HTERT RPE-1 (cell line): Measurements from ENCODE around the gene POM121L2.
"Not testable (repeated sequence)": the region's sequence is repeated elsewhere in the genome, so short reads cannot be mapped to it uniquely, and the experiment has no call there.

Experiments used
- in situ Hi-C: fragments of 300-500 bp; cut with MboI; formaldehyde crosslinking; loops from 4 replicates; pipeline ENCODE4 v1.14.3; 2020; ENCODE audit warnings: low sequenced_read_pairs

POM121L2 gene

DNA sequence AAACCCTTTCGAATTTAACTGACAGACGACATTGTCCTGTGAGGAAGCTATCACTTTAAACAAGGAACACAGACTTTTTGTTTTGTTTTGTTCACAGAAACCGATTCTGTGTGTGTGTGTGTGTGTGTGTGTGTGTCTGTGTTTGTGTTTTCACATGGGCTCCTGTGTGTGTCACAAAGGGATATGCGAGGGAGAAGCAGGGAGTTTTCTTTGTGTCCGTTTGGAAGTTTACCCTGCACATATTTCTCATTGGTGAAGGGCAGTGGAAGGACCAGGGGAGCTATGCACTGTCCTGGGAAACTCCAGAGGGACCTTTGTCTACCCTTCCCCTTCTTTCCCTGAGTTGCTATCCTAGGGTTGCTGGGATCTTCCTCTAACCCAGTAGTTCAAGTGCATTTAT is 17.7 kb downstream of the POM121L2 start:
- in situ Hi-C loops = no loop called here

DNA sequence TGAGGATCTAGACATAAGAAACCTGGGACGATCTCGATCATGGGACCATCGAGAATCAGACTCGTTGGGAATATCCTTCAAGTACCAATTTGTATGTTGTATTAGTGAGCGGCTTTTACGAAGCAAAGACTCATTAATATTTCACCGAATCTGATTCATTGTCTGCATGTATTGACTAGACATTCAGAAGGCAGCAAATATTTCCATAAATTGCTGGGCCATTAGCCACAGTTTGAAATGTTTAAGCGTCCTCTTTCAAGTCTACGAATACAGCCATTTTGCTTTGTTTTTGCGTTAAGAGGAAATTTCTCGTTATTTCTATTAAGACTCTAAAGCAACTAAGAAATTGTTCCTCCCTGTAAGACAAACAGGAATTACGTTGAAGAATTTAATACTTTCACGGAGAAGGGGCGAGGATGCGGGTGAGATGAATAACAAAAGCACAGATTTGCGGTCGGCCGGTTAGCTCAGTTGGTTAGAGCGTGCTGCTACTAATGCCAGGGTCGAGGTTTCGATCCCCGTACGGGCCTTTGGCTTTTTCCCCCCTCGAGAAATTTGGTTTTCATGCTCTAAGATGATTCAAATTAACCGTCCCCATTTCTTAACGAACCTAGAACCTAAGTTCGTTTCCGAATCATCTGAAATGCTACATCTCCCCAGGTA is 18.5 kb downstream of the POM121L2 start:
- in situ Hi-C loops = no loop called here

DNA sequence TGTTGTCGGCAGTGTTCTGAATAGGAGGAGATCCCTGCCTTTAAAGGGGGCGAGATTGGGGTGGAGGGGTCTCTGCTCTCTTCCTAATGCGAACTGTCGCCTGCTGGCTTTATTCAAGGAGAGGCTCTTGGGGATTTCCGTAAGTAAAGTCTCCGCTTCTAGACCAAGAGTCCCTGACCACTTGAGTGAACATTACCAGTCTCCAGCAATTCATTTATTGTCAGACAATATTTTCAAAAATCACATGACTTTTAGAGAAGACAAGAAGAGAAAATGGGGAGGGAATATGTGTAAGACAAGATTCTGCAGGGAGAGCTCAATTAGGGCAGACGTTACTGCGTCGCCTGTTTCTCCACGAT is 21.2 kb downstream of the POM121L2 start:
- in situ Hi-C loops = no loop called here

GRCh38 chr6:27290065-27290849 is 21.8 kb downstream of the POM121L2 start:
- in situ Hi-C loops = no loop called here

DNA sequence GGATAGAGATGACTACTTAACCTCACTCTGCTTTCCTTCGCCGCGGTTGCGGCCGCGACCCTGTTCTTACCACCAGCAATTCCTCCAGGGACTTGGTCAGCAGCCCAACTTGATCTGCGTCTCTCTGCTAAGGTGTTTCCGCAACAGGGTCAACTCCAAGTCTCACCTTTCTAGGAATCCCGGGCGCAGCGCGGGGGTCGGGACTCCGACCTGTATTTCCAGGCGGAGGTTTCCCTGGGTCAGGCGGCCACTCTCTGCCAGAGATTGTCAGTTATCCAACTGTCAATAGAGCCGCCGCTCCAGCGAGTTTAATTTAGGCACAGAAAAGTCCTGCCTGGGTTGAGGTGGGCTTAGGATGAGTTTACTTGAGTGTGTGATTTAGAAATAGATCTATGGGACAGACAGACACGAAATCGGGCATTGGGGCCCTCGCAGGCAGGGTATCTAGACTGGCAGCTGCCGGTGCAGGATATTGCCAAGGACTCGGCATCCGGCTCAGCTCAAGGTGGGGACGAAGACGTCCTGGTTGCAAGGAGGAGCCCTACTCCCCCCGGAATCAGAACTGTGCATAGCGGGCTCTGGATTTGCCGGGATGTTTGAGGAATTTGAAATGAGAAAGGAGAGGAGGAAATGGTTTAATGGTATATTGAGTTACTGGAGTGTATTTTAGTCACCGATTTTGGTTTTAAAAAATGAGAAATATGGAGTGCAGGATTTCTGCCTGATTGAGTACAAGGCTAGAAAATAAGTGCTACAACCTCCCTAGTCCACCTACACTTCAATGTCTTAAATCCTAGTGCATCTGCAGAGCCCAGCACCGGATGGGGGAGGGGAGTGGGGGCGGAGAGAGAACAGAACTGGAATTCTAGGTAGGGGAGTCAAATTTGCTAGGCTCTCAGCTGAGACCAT is 23.7 kb downstream of the POM121L2 start:
- in situ Hi-C loops = no loop called here

- in situ Hi-C loops = no loop called here
Observed at GRCh38 chr6:27287751-27288135, 24.3 kb downstream of the POM121L2 start.

- in situ Hi-C loops = no loop called here
Observed at GRCh38 chr6:27286141-27286540, 25.9 kb downstream of the POM121L2 start.

DNA sequence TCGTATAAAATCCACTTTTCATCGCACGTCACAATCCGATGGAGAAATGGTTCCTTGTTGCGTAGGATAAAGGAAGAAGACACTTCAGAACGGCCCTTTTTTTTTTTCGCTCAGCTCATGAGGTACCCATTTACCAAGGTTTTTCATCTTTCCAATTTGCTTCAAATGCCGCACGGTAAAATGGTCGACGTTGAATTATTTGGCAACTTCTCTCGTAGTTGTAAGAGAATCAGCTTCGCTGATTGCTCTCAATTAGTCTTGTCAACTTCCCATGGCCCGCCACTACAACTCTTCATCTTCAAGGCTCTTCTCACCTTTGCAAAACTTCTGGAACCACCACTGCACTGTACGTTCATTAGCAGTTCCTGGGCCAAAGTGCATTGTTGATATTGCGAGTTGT is 28.8 kb downstream of the POM121L2 start:
- in situ Hi-C loops = no loop called here

DNA sequence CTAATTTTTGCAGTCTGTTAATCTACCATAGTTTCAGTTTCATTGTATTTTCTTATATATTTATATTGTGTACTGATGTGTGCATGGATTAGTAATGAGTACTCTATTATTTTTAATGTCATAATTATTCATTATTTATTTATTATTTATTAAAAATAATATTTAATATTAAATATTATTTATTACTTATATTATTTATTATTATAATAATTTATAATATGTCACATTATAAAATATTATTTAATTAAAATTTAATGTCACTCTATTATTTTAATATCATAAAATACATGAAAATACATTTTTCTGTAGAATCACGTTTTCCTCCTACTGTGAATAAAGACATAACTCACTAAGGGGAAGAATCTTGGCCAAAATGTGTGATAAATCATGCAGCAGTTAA is 30.5 kb downstream of the POM121L2 start:
- in situ Hi-C loops = no loop called here

- in situ Hi-C loops = no loop called here
Observed at GRCh38 chr6:27281105-27281539, 31.0 kb downstream of the POM121L2 start.

GRCh38 chr6:27280540-27281000 is 31.5 kb downstream of the POM121L2 start:
- in situ Hi-C loops = no loop called here

GRCh38 chr6:27280064-27280539 is 32.0 kb downstream of the POM121L2 start:
- in situ Hi-C loops = no loop called here

DNA sequence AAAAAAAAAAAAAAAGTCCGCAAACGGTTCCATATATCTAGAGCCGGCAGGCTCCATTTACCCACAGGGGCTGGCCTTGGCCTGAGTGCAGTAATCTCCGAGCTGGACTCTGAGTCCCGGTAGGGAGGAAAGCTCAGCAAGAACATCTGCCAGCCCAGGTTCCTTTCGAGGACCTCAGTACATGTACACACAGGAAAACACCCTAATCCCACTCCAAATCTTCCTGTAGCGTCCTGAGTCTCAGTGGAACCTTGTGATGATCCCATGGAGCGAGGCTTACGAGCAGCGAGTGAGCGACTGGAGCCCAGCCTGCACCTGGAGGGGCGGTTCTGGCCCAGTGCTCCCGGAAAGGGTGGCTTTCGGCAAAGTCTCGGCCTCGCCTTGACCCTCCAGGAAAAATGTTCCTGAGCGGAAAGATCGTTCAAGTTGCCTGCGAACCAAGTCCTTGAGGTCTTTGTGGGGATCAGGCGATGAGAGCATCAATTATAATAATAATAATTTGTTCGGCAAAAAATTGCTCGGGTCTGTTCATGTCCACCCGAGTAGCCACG is 32.5 kb downstream of the POM121L2 start:
- in situ Hi-C loops = no loop called here

DNA sequence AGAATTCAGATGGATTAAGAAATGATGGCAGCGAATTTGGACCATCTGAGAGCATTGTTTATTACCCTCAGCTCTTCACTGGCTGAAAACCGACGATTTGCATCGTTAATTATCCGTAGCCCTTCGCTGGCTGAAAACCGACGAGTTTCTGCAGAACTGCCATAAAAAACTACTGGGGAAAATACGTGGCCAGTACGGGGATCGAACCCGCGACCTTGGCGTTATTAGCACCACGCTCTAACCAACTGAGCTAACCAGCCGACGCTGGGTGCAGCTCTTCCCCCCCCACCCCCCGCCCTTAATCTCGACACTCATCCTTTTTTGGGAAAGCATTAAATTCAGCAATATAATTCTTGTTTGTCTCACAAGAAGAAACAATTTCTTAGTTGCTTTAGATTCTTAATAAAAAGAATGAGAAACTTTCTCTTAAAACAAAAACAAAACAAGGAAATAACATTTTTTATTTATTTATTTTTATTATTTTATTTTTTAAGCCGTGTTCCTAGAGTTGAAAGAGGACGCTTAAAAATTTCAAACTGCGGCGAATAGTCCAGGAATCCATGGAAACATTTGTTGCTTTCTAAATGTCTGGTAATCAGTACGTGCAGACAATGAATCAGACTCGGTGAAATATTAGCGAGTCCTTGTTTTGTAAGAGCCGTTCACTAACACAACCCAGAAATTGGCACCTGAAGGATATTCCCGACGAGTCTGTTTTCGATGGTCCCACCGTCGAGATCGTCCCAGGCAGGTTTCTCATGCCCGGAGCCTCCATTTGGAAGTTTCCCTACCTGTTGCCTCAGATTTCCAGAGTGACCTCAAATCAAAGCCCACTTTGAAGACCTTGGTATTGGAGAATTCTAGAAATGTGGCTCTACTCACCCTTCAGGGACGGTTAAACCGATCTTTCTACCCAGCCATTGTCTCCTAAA is 36.8 kb downstream of the POM121L2 start:
- in situ Hi-C loops = no loop called here

- in situ Hi-C loops = no loop called here
Observed at GRCh38 chr6:27273783-27274182, 38.3 kb downstream of the POM121L2 start.

GRCh38 chr6:27268803-27269202 is 43.3 kb downstream of the POM121L2 start:
- in situ Hi-C loops = no loop called here

GRCh38 chr6:27267857-27268434 is 44.1 kb downstream of the POM121L2 start:
- in situ Hi-C loops = no loop called here

- in situ Hi-C loops = not testable (repeated sequence)
Observed at GRCh38 chr6:27267003-27267402, 45.1 kb downstream of the POM121L2 start.

- in situ Hi-C loops = no loop called here
Observed at GRCh38 chr6:27263886-27264285, 48.2 kb downstream of the POM121L2 start.
